ENCODE measurements around the gene PTPRK.
"Not testable (repeated sequence)": the region's sequence is repeated elsewhere in the genome, so short reads cannot be mapped to it uniquely, and the experiment has no call there.

PTPRK gene

GRCh38 chr6:128491610-128492206 lies 28.7 kb downstream of the PTPRK start:
- DNase-seq: no peak

- DNase-seq: no peak
These were observed 29.3 kb downstream of the PTPRK start for GRCh38 chr6:128491100-128491581.

- DNase-seq: no peak
These were observed 32.7 kb downstream of the PTPRK start for GRCh38 chr6:128487746-128488145.

GRCh38 chr6:128487055-128487454 lies 33.3 kb downstream of the PTPRK start:
- no peak for DNase-seq

- not testable (repeated sequence) for DNase-seq
These were observed 33.8 kb downstream of the PTPRK start for GRCh38 chr6:128486580-128486979.

- DNase-seq: no peak
These were observed 36.8 kb downstream of the PTPRK start for GRCh38 chr6:128483472-128484135.

GRCh38 chr6:128482642-128483041 lies 37.8 kb downstream of the PTPRK start:
- DNase-seq: no peak

GRCh38 chr6:128479991-128480390 lies 40.4 kb downstream of the PTPRK start:
- DNase-seq: no peak

GRCh38 chr6:128479048-128479666 lies 41.2 kb downstream of the PTPRK start:
- no peak for DNase-seq

GRCh38 chr6:128478230-128479047 lies 42.0 kb downstream of the PTPRK start:
- no peak for DNase-seq

GRCh38 chr6:128474933-128475332 lies 45.5 kb downstream of the PTPRK start:
- no peak for DNase-seq

- DNase-seq: no peak
These were observed 45.9 kb downstream of the PTPRK start for GRCh38 chr6:128474481-128474880.

GRCh38 chr6:128471907-128472306 lies 48.5 kb downstream of the PTPRK start:
- DNase-seq: no peak

- DNase-seq: no peak
These were observed 54.7 kb downstream of the PTPRK start for GRCh38 chr6:128465368-128466343.

- DNase-seq: no peak
These were observed 55.6 kb downstream of the PTPRK start for GRCh38 chr6:128464790-128465189.

- no peak for DNase-seq
These were observed 56.5 kb downstream of the PTPRK start for GRCh38 chr6:128463942-128464341.

- DNase-seq: no peak
These were observed 58.9 kb downstream of the PTPRK start for GRCh38 chr6:128461501-128461900.

GRCh38 chr6:128456510-128457230 lies 63.7 kb downstream of the PTPRK start:
- DNase-seq: no peak

- no peak for DNase-seq
These were observed 64.4 kb downstream of the PTPRK start for GRCh38 chr6:128455959-128456358.

- no peak for DNase-seq
These were observed 67.7 kb downstream of the PTPRK start for GRCh38 chr6:128452713-128453112.

- DNase-seq: no peak
These were observed 73.9 kb downstream of the PTPRK start for GRCh38 chr6:128446497-128446896.
